Stimulated activated memory B cell treated with anti-CD40 and anti-IgM and Interleukin-4, amounts not matched to agents 10 μg/mL and 1 μg/mL and 100 μg/mL, for 72 hours (primary cell): Measurements from ENCODE around the gene DUS1L.

Source experiments
- ATAC-seq: fragments of 150-1000 bp; cut with Tn5 transposase; 2 replicates; pipeline ENCODE4 v1.10.0; 2021
- H3K27ac Mint-ChIP-seq: one replicate; pipeline ENCODE4 v1.8.0; 2022; ENCODE audit warnings: mild to moderate bottlenecking, mixed read lengths
- H3K27me3 Mint-ChIP-seq: one replicate; pipeline ENCODE4 v1.8.0; 2022; ENCODE audit warnings: mixed read lengths
- H3K36me3 Mint-ChIP-seq: one replicate; pipeline ENCODE4 v1.8.0; 2022; ENCODE audit warnings: mixed read lengths
- H3K4me1 Mint-ChIP-seq: one replicate; pipeline ENCODE4 v1.8.0; 2022; ENCODE audit warnings: mixed read lengths
- H3K4me3 Mint-ChIP-seq: one replicate; pipeline ENCODE4 v1.8.0; 2022; ENCODE audit warnings: mild to moderate bottlenecking, moderate library complexity, mixed read lengths
- H3K9me3 Mint-ChIP-seq: one replicate; pipeline ENCODE4 v1.8.0; 2022; ENCODE audit warnings: mixed read lengths

Gene DUS1L

GRCh38 chr17:82037092-82037888 is 28.3 kb downstream of the DUS1L start, which contains the start of gene DCXR:
Gene DCXR, minus strand, starts transcription at chr17:82037697. Its CDS starts 15 bp downstream, at chr17:82037682.
- Mint-ChIP-seq H3K27ac (peak within 1 kb of the TSS; percentile 85), H3K4me3 (peak within 1 kb of the TSS; percentile 85), H3K9me3 (no peaks in the 10 kb centered on the region), H3K4me1 (peaks cover 33% of the 10 kb centered on the region), H3K27me3 (no peaks in the 10 kb centered on the region), H3K36me3 (peaks cover 10% of the 10 kb centered on the region)
- ATAC-seq = peak; percentile 97

- H3K27ac Mint-ChIP-seq = peak overlapping the region; percentile 85
- ATAC-seq = no peak
- H3K27me3 Mint-ChIP-seq = no peaks in the 10 kb centered on the region
- H3K4me1 Mint-ChIP-seq = peaks cover 33% of the 10 kb centered on the region
- H3K36me3 Mint-ChIP-seq = peaks cover 10% of the 10 kb centered on the region
- H3K4me3 Mint-ChIP-seq = peak overlapping the region; percentile 85
- no peaks in the 10 kb centered on the region for H3K9me3 Mint-ChIP-seq
Measured at GRCh38 chr17:82036634-82037091, 28.9 kb downstream of the DUS1L start.

- Mint-ChIP-seq H3K27me3 (no peaks in the 10 kb centered on the region), H3K4me3 (peak overlapping the region; percentile 85), H3K36me3 (peaks cover 10% of the 10 kb centered on the region), H3K27ac (no peak overlapping the region), H3K4me1 (peaks cover 33% of the 10 kb centered on the region), H3K9me3 (no peaks in the 10 kb centered on the region)
- no peak for ATAC-seq
Measured at GRCh38 chr17:82035956-82036633, 29.5 kb downstream of the DUS1L start.

- Mint-ChIP-seq H3K27ac (no peak overlapping the region), H3K4me3 (no peak overlapping the region)
- ATAC-seq = no peak
Measured at GRCh38 chr17:82035488-82035887, 30.1 kb downstream of the DUS1L start.

GRCh38 chr17:82034371-82035011 is 31.1 kb downstream of the DUS1L start:
- peaks cover 5% of the 10 kb centered on the region for H3K27me3 Mint-ChIP-seq
- no peak for ATAC-seq
- no peak overlapping the region for H3K27ac Mint-ChIP-seq
- H3K4me3 Mint-ChIP-seq = no peak overlapping the region
- H3K4me1 Mint-ChIP-seq = peaks cover 44% of the 10 kb centered on the region
- no peaks in the 10 kb centered on the region for H3K9me3 Mint-ChIP-seq
- H3K36me3 Mint-ChIP-seq = peaks cover 10% of the 10 kb centered on the region

More at GRCh38 chr17:82035488-82035887, 30.1 kb downstream of the DUS1L start:
- H3K27me3 Mint-ChIP-seq = no peaks in the 10 kb centered on the region
- H3K36me3 Mint-ChIP-seq = peaks cover 10% of the 10 kb centered on the region
- H3K9me3 Mint-ChIP-seq = no peaks in the 10 kb centered on the region
- H3K4me1 Mint-ChIP-seq = peaks cover 36% of the 10 kb centered on the region

- no peak overlapping the region for H3K4me3 Mint-ChIP-seq
- H3K27ac Mint-ChIP-seq = no peak overlapping the region
- H3K27me3 Mint-ChIP-seq = peaks cover 12% of the 10 kb centered on the region
- peaks cover 10% of the 10 kb centered on the region for H3K36me3 Mint-ChIP-seq
- peaks cover 41% of the 10 kb centered on the region for H3K4me1 Mint-ChIP-seq
- H3K9me3 Mint-ChIP-seq = no peaks in the 10 kb centered on the region
- no peak for ATAC-seq
Measured at GRCh38 chr17:82033359-82034085, 32.1 kb downstream of the DUS1L start.

GRCh38 chr17:82031885-82032627 is 33.5 kb downstream of the DUS1L start:
- Mint-ChIP-seq H3K9me3 (no peaks in the 10 kb centered on the region), H3K27me3 (peaks cover 22% of the 10 kb centered on the region), H3K36me3 (peaks cover 17% of the 10 kb centered on the region), H3K4me3 (peak overlapping the region; percentile 59), H3K27ac (no peak overlapping the region), H3K4me1 (peaks cover 35% of the 10 kb centered on the region)
- ATAC-seq = peak; percentile 54

- H3K4me3 Mint-ChIP-seq = peak within 1 kb of the TSS; percentile 85
- no peaks in the 10 kb centered on the region for H3K9me3 Mint-ChIP-seq
- H3K27me3 Mint-ChIP-seq = peaks cover 27% of the 10 kb centered on the region
- no peak for ATAC-seq
- no peak within 1 kb of the TSS for H3K27ac Mint-ChIP-seq
- H3K36me3 Mint-ChIP-seq = peaks cover 21% of the 10 kb centered on the region
- peaks cover 31% of the 10 kb centered on the region for H3K4me1 Mint-ChIP-seq
Measured at GRCh38 chr17:82031303-82031884, 34.2 kb downstream of the DUS1L start, which contains the start of gene RAC3. Gene RAC3, plus strand, starts transcription at chr17:82031678. Its CDS starts 84 bp downstream, at chr17:82031762.

GRCh38 chr17:82030470-82031302 is 34.9 kb downstream of the DUS1L start:
- Mint-ChIP-seq H3K27ac (no peak overlapping the region), H3K36me3 (peaks cover 20% of the 10 kb centered on the region), H3K4me3 (peak overlapping the region; percentile 85), H3K27me3 (peaks cover 34% of the 10 kb centered on the region), H3K4me1 (peaks cover 24% of the 10 kb centered on the region), H3K9me3 (no peaks in the 10 kb centered on the region)
- ATAC-seq = peak; percentile 71

GRCh38 chr17:82029990-82030469 is 35.6 kb downstream of the DUS1L start:
- peaks cover 36% of the 10 kb centered on the region for H3K27me3 Mint-ChIP-seq
- peaks cover 14% of the 10 kb centered on the region for H3K36me3 Mint-ChIP-seq
- peak overlapping the region; percentile 85 for H3K4me3 Mint-ChIP-seq
- no peak overlapping the region for H3K27ac Mint-ChIP-seq
- no peaks in the 10 kb centered on the region for H3K9me3 Mint-ChIP-seq
- H3K4me1 Mint-ChIP-seq = peaks cover 17% of the 10 kb centered on the region
- no peak for ATAC-seq

GRCh38 chr17:82029391-82029790 is 36.2 kb downstream of the DUS1L start:
- H3K4me1 Mint-ChIP-seq = peaks cover 16% of the 10 kb centered on the region
- ATAC-seq = no peak
- peaks cover 12% of the 10 kb centered on the region for H3K36me3 Mint-ChIP-seq
- peaks cover 36% of the 10 kb centered on the region for H3K27me3 Mint-ChIP-seq
- H3K27ac Mint-ChIP-seq = no peak overlapping the region
- H3K9me3 Mint-ChIP-seq = no peaks in the 10 kb centered on the region
- peak overlapping the region; percentile 64 for H3K4me3 Mint-ChIP-seq

- peak overlapping the region; percentile 64 for H3K4me3 Mint-ChIP-seq
Measured at GRCh38 chr17:82028966-82029365, 36.6 kb downstream of the DUS1L start.

GRCh38 chr17:82028246-82028645 is 37.4 kb downstream of the DUS1L start:
- H3K27me3 Mint-ChIP-seq = peaks cover 36% of the 10 kb centered on the region
- H3K4me3 Mint-ChIP-seq = no peak overlapping the region
- no peaks in the 10 kb centered on the region for H3K9me3 Mint-ChIP-seq
- no peak overlapping the region for H3K27ac Mint-ChIP-seq
- peaks cover 12% of the 10 kb centered on the region for H3K36me3 Mint-ChIP-seq
- no peak for ATAC-seq
- peaks cover 25% of the 10 kb centered on the region for H3K4me1 Mint-ChIP-seq

More at GRCh38 chr17:82028966-82029365, 36.6 kb downstream of the DUS1L start:
- Mint-ChIP-seq H3K27ac (no peak overlapping the region), H3K4me1 (peaks cover 20% of the 10 kb centered on the region), H3K27me3 (peaks cover 36% of the 10 kb centered on the region), H3K36me3 (peaks cover 12% of the 10 kb centered on the region), H3K9me3 (no peaks in the 10 kb centered on the region)
- ATAC-seq = no peak
